COR-L47 (cell line): Measurements from ENCODE around the gene OR6Q1.
"Not testable (repeated sequence)": the region's sequence is repeated elsewhere in the genome, so short reads cannot be mapped to it uniquely, and the experiment has no call there.

ENCODE experiments used
- DNase-seq: peaks from one replicate; lab custom pipeline; 2025; lab: John Stamatoyannopoulos, UW

Gene OR6Q1, protein sequence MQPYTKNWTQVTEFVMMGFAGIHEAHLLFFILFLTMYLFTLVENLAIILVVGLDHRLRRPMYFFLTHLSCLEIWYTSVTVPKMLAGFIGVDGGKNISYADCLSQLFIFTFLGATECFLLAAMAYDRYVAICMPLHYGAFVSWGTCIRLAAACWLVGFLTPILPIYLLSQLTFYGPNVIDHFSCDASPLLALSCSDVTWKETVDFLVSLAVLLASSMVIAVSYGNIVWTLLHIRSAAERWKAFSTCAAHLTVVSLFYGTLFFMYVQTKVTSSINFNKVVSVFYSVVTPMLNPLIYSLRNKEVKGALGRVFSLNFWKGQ

DNA sequence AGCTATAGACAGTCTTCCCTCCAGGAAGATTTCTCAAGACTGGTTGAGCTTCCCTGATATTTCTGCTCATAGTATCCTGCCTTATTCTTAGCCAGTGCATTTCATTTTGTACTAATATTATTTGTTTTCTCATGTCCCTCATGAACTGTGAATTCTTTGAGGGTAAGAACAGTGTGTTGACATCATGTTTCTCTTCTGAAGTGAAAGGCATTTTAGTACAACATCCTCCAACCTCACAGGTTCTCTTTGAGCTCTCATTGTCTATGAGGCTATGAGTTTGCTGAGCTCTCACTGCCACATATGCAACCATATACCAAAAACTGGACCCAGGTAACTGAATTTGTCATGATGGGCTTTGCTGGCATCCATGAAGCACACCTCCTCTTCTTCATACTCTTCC, at the start of gene OR6Q1:
Gene OR6Q1, plus strand, starts transcription at position 301 of the 400 bp plus-strand sequence. Its CDS starts 0 bp downstream, at position 301.
- no peak for DNase-seq

- no peak for DNase-seq
These were observed 49.2 kb upstream of the OR6Q1 start for GRCh38 chr11:57981536-57981935.

DNA sequence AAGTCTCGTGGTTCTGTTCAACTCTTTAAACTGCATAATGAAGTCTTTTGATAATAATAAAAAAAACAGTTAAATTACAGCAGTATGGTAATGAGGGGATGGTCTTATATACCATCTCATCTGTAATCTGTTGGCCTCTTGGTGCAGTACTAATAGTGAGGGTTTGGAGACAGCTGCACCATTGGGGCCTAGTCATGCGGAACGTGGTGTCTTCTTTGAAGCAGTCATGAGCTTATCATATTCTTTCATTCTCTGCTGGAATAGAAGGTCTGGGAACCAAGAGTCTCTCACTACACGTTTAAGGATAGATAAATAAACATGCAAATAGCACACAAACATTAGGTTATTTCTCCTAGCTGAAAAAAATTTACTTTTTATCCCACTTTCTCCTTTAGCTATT, 48.0 kb upstream of the OR6Q1 start:
- no peak for DNase-seq

GRCh38 chr11:57983191-57983590, 47.6 kb upstream of the OR6Q1 start:
- DNase-seq: no peak

DNA sequence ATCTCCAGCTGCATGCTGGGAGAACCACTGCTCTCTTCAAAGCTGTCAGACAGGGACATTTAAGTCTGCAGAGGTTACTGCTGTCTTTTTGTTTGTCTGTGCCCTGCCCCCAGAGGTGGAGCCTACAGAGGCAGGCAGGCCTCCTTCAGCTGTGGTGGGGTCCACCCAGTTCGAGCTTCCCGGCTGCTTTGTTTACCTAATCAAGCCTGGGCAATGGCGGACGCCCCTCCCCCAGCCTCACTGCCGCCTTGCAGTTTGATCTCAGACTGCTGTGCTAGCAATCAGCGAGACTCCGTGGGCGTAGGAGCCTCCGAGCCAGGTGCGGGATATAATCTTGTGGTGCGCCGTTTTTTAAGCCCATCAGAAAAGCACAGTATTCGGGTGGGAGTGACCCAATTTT, 31.2 kb upstream of the OR6Q1 start:
- not testable (repeated sequence) for DNase-seq

GRCh38 chr11:58000021-58000420, 30.7 kb upstream of the OR6Q1 start:
- not testable (repeated sequence) for DNase-seq

GRCh38 chr11:58000699-58001098, 30.1 kb upstream of the OR6Q1 start:
- DNase-seq: no peak

DNA sequence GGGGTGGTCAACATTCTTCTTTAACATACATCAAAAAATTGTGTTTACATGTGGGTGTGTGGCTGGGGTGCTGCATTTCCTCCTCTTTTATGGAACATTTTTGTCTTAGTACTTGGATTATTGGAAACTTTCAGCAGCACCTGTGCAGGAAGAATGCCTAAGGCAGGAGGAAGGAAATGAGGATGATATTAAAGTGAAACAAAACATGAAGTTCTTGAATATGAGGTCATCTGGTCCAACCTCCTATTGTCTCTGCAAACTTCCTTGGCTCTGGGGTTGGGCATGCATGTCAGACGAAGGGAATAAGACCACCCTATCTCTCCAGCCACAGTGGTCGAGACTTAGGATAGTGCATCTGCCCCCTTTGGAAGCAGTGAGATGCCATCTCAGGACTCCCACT, 27.7 kb upstream of the OR6Q1 start:
- DNase-seq: no peak

- no peak for DNase-seq
These were observed 27.2 kb upstream of the OR6Q1 start for GRCh38 chr11:58003591-58003990.

DNA sequence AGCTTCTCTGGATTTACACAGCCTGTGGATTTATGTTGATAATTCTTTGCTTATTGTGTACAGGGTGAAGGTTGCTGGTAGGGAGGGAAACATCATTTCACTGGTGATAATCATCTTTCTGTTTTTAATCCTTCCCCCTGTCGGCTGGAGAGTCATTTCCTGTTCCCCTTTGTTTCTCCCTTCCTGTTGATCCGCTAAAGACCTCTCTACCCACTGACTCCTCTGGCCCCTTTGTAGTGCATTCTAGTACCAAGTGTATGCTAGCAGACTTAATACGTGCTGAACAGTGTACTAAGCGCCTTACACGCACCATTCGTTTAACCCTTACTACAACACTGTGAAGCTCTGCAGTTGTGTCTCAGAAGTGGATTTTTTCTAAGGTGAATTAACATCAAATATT, 26.1 kb upstream of the OR6Q1 start:
- DNase-seq: no peak

DNA sequence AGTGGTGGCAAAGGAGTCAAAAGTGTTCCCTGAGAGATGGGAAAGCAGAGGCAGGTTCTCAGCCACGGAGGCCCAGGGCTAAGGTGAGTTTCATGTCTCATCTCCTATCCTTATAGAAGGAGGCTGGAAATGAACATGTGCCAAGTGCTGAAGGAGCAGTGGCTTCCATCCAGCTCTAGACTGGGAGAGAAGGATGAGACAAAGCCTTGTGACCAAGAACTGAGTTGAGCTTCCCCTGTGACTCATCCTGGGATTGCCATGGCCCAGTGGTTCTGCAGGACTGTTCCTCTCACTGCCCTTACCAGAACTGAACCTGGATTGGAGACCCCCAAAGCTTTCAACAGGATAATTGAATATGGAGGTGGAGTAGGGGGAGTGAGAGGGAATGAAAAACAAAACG, 23.8 kb upstream of the OR6Q1 start:
- no peak for DNase-seq

- no peak for DNase-seq
These were observed 19.0 kb upstream of the OR6Q1 start for GRCh38 chr11:58011771-58012170.

- DNase-seq: no peak
These were observed 7.3 kb upstream of the OR6Q1 start, which contains the start of gene OR9Q1 for GRCh38 chr11:58023435-58023931. TSS of gene OR9Q1 (plus strand) at chr11:58023881. CDS start at chr11:58179445, 155,564 bp downstream.

GRCh38 chr11:58024601-58025091, 6.1 kb upstream of the OR6Q1 start:
- no peak for DNase-seq

GRCh38 chr11:58027341-58027740, 3.4 kb upstream of the OR6Q1 start:
- no peak for DNase-seq

GRCh38 chr11:58028687-58029411, 1.9 kb upstream of the OR6Q1 start:
- DNase-seq: no peak

DNA sequence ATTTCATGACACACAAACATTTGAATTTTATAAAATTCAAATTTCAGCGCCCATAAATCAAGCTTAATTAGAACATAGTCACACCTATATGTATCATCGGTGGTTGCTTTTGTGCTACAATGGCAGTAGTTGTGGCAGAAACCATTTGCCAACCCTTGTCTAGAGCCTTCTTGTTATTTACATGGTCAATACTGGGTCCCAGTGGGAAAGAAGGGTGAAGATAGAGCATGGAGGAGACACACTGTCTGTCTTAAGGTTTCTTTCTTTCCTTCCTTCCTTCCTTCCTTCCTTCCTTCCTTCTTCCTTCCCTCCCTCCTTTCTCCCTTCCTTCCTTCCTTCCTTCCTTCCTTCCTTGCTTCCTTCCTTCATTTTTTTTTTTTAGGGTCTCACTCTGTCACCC, 3.7 kb downstream of the OR6Q1 start:
- no peak for DNase-seq

DNA sequence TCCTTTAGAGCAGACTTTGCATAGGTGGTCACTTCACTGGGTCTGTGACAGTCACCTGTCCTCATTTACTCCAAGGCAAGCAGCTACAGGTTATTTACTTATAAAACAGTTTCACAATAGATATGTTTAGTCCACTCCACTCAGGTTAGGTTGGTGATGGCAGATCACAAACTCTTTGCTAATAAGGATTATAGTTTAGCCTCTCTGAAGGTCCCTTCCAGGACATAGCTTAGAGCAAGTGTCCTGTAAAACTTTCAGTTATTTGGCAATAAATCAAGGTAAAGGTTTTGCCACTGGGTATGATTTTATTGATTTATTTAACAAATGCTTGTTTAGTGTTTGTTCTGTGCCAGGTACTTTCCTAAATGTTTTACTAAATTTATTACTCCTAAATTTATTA, 8.8 kb downstream of the OR6Q1 start:
- no peak for DNase-seq

GRCh38 chr11:58043379-58043778, 12.6 kb downstream of the OR6Q1 start:
- DNase-seq: no peak

- no peak for DNase-seq
These were observed 15.5 kb downstream of the OR6Q1 start for GRCh38 chr11:58046231-58046630.

DNA sequence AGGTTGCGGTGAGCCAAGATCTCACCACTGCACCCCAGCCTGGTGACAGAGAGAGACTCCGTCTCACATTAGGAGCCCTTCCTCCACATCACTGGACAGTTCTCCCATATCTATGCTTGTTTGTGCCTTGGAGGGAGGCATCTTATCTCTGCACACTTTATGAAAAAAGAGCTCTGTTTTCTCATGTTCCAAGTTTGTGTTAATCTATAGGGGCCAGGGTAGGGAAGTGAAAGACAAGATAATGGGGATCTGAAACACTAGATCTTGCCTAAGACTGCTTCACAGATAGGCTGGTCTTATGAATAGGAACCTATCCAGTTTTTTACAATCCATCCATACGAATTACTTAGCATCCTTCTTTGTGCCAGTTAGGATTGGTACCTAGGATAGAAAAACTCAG, 17.1 kb downstream of the OR6Q1 start:
- DNase-seq: no peak

DNA sequence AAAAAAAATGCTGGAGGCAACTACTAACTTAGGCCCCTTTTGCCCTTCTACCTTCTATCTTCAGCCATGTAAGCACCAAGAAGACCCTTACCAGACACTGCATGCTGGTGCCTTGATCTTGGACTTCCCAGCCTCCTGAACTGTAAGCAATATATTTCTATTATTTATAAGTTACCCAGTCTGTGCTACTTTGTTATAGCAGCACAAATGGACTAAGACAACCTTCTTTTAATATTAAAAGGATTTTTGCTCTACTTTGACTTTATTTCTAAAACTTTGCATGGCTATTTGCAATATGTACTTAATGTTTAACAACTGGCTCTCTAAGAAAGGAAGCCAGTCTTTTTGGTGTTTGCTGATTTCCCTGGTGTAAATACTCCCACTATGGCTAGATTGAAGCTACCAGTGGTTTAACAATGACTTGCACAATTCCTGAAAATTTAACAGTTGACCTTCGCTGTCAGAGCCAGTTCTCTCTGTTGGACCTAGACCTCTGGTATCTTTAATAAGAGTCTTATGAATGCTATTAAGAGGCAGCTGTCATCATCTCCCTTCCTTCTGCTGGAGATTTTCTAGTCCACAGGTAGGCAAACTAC, 25.2 kb downstream of the OR6Q1 start:
- DNase-seq: no peak

GRCh38 chr11:58057481-58057880, 26.7 kb downstream of the OR6Q1 start:
- DNase-seq: no peak
